Panc1 (cell line): ENCODE data around the gene NCOA5. TPM values are rescaled to one million over a fixed set of nuclear protein-coding genes. Genes with fewer than 3 reads are reported as not detected.

Source experiments
- ATAC-seq: fragments of 200-7000 bp; cut with Tn5 transposase; 2 replicates; pipeline ENCODE4 v1.9.1; 2020; ENCODE audit warnings: mild to moderate bottlenecking, moderate library complexity
- BruUV-seq: library from RNA; stranded (reverse); fragments of 400-500 nt; replicated peaks from 2 replicates; lab custom pipeline; 2021; lab: Mats Ljungman, UMichigan
- CTCF ChIA-PET: fragments of 300-600 bp; sonication (Branson Sonifier 250); formaldehyde crosslinking; loops from one replicate; lab custom pipeline; 2022; ENCODE audit warnings: antibody characterized with exemption; lab: Charles Lee
- POLR2A ChIA-PET: fragments of 300-600 bp; sonication (Branson Sonifier 250); formaldehyde crosslinking; loops from one replicate; lab custom pipeline; 2022; ENCODE audit warnings: antibody characterized with exemption; lab: Charles Lee
- DNase-seq: peaks from one replicate; pipeline ENCODE4 v3.0.0-alpha.2; 2010; ENCODE audit warnings: low read depth, low spot score
- H3K27ac ChIP-seq: 2 replicates; pipeline ENCODE4 v1.5.1; 2011; ENCODE audit warnings: mild to moderate bottlenecking, low read length, inconsistent platforms
- H3K27me3 ChIP-seq: fragments of 200-500 bp; sonication (Bioruptor generic); 2 replicates; pipeline ENCODE4 v1.6.0; 2014; ENCODE audit warnings: low read length, inconsistent platforms; ENCODE audit not compliant: control insufficient read depth, insufficient read depth
- H3K36me3 ChIP-seq: fragments of 200-500 bp; sonication (Bioruptor generic); 2 replicates; pipeline ENCODE4 v1.5.1; 2014; ENCODE audit warnings: inconsistent platforms, mild to moderate bottlenecking, low read length, moderate library complexity; ENCODE audit not compliant: control insufficient read depth, insufficient read depth
- H3K4me1 ChIP-seq: 2 replicates; pipeline ENCODE4 v1.5.1; 2011; ENCODE audit warnings: inconsistent platforms, mild to moderate bottlenecking, low read length, moderate library complexity; ENCODE audit not compliant: control insufficient read depth, insufficient read depth
- H3K4me3 ChIP-seq, 2 experiments: 2 replicates each; pipeline ENCODE4 v1.5.1; 2011 to 2012; ENCODE audit warnings: low read depth in 2 of 2, low read length in 2 of 2, mild to moderate bottlenecking in 2 of 2, inconsistent platforms in 1 of 2, moderate library complexity in 1 of 2
- H3K9me3 ChIP-seq: fragments of 200-500 bp; sonication (Bioruptor generic); 2 replicates; pipeline ENCODE4 v1.5.1; 2014; ENCODE audit warnings: low read depth, mild to moderate bottlenecking, inconsistent platforms, low read length, moderate library complexity; ENCODE audit not compliant: control insufficient read depth, insufficient read depth
- CTCF ChIP-seq: fragments of 450-650 bp; IDR thresholded peaks from 2 replicates; pipeline ENCODE4 v1.5.1; 2017; ENCODE audit warnings: mild to moderate bottlenecking
- POLR2AphosphoS5 ChIP-seq: IDR thresholded peaks from 2 replicates; pipeline ENCODE4 v1.6.1; 2012; ENCODE audit warnings: mild to moderate bottlenecking, low read depth, low read length, moderate library complexity
- REST ChIP-seq, 2 experiments: IDR thresholded peaks; 2 replicates each; pipeline ENCODE4 v1.6.1; 2011 to 2012; ENCODE audit warnings: low read depth in 2 of 2, control low read depth in 1 of 2, low read length in 1 of 2, mild to moderate bottlenecking in 1 of 2, moderate library complexity in 1 of 2; ENCODE audit not compliant: insufficient read depth in 1 of 2
- SIN3A ChIP-seq: IDR thresholded peaks from 2 replicates; pipeline ENCODE4 v1.6.1; 2012; ENCODE audit warnings: low read depth, mild to moderate bottlenecking, low read length, moderate library complexity, borderline replicate concordance; ENCODE audit not compliant: insufficient read depth
- TCF7L2 ChIP-seq: IDR thresholded peaks from 2 replicates; pipeline ENCODE4 v1.6.1; 2011; ENCODE audit warnings: mild to moderate bottlenecking, low read depth, low read length, inconsistent platforms
- in situ Hi-C: cut with HindIII; loops from 2 replicates; pipeline ENCODE4 v1.10.0; 2016; ENCODE audit warnings: low sequenced_read_pairs, low pct_unique_long_range_greater_than_20kb
- intact Hi-C: fragments of 100-400 bp; cut with micrococcal nuclease; formaldehyde crosslinking; loops from one replicate; pipeline ENCODE4 v1.10.0; 2022; ENCODE audit not compliant: unreplicated experiment
- total RNA-seq: library from RNA; stranded (reverse); gene quantifications from one replicate; pipeline ENCODE4 v1.2.1, GENCODE V29; 2021; ENCODE audit not compliant: unreplicated experiment

NCOA5 gene
- total RNA-seq, 1 experiment from 2014 or later = 30.6 TPM

- H3K27ac ChIP-seq = no peak overlapping the region
- in situ Hi-C loops = no loop called here
- CTCF ChIA-PET = no interaction called here
- H3K4me3 ChIP-seq = no peak overlapping the region
- peaks cover 26% of the 10 kb centered on the region for H3K27me3 ChIP-seq
- DNase-seq (no peak), ATAC-seq (no peak)
- TF ChIP-seq TCF7L2 = no peak
- no peak for TF ChIP-seq CTCF
- TF ChIP-seq SIN3A = no peak
- TF ChIP-seq REST (IDR thresholded peaks at IDR 0.05; ENCODE audit: insufficient read depth in 1 of 2, low read depth in 2 of 2, low read length in 1 of 2) = no peak
- TF ChIP-seq POLR2AphosphoS5 = no peak
- POLR2A ChIA-PET = no interaction called here
- H3K36me3 ChIP-seq = no peaks in the 10 kb centered on the region
- no TSS peak for BruUV-seq
- H3K4me1 ChIP-seq = no peaks in the 10 kb centered on the region
- intact Hi-C loops = no loop called here
- no peaks in the 10 kb centered on the region for H3K9me3 ChIP-seq
Observed at GRCh38 chr20:46108435-46108841, 18.7 kb upstream of the NCOA5 start.

- Histone ChIP-seq H3K27me3 (peaks cover 29% of the 10 kb centered on the region), H3K4me1 (no peaks in the 10 kb centered on the region), H3K27ac (no peak overlapping the region), H3K36me3 (no peaks in the 10 kb centered on the region), H3K4me3 (no peak overlapping the region), H3K9me3 (no peaks in the 10 kb centered on the region)
- ATAC-seq (no peak), DNase-seq (no peak)
- BruUV-seq = no TSS peak
- ChIA-PET CTCF (no interaction called here), POLR2A (no interaction called here)
- intact Hi-C loops (no loop called here), in situ Hi-C loops (no loop called here)
- no peak for TF ChIP-seq CTCF
- no peak for TF ChIP-seq REST (IDR thresholded peaks at IDR 0.05; ENCODE audit: insufficient read depth in 1 of 2, low read depth in 2 of 2, low read length in 1 of 2)
- no peak for TF ChIP-seq POLR2AphosphoS5
- no peak for TF ChIP-seq TCF7L2
- TF ChIP-seq SIN3A = no peak
Observed at GRCh38 chr20:46107061-46107460, 17.3 kb upstream of the NCOA5 start.
